TTC549 (cell line): ENCODE results near the gene PIAS3.
A peak's percentile ranks its signal among the peaks of the same experiment; 100 is the strongest.
"Not testable (repeated sequence)": the region's sequence is repeated elsewhere in the genome, so short reads cannot be mapped to it uniquely, and the experiment has no call there.

Source experiments
- FAIRE-seq: peaks from 2 replicates; lab custom pipeline; 2012; peaks lifted over from hg19 to GRCh38; lab: Jason Lieb, UNC

The PIAS3 gene

DNA sequence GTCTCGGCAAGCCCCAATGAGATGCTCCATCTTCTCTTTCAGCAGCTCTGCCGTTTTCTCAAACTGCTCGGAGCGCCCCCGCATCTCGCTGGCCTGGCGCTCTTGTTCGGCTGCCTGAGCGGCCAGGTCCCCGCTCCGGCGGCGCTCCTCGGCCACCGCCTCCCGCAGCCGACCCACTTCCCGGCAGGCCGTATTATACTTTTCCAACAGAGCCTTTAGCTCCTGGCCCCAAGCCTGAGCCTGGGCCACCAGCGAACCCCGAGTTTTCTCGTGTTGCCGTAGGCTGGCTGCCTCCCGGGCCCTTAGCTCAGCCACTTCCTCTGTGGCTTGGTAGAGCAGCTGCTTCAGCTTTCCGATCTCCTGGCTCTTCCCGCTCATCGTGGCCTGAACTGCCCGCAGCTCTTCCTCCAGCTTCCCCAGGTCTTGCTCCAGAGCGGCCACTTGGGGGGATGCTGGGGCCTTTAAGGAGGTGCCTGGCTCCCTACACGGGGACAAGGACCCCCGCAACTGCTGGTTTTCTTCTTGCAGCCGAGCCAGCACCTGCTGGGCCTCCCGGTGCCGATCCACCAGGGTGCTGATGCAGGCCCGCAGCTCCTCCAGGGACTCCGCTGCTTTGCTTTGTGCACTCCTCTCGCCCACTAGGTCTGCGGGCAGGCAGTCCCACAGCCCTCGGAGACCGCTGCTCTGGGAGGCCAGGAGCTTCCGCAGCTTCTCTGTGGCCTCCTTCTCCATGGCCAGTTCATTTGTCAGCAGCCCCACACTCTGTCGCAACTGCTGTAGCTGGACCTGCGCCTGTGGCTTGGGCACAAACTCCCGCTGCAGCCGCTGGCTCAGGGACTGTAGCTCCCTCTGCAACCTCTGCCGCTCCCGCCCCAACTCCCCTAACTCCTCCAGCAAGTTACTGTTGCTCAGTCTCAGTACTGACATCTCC, 13.4 kb upstream of the PIAS3 start:
- FAIRE-seq: no peak

DNA sequence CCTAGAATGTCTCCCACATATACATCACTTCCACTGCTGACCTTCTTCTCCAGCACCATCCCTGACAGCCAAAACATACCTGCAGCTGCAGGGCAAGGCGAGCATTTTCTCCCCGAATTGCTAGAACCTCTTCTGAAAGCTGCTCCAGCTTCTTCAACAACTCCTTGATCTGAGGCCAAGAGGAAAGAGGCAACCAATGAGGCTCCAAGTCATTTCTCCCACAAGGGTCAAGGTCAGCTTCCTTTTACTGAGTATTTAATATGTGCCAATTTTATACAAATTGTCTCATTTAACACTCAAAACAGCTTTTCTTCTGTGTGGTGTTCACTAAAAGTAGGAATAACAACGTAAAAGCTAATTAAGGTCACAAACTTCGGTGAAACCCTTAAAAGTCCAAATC, 9.4 kb upstream of the PIAS3 start:
- no peak for FAIRE-seq

DNA sequence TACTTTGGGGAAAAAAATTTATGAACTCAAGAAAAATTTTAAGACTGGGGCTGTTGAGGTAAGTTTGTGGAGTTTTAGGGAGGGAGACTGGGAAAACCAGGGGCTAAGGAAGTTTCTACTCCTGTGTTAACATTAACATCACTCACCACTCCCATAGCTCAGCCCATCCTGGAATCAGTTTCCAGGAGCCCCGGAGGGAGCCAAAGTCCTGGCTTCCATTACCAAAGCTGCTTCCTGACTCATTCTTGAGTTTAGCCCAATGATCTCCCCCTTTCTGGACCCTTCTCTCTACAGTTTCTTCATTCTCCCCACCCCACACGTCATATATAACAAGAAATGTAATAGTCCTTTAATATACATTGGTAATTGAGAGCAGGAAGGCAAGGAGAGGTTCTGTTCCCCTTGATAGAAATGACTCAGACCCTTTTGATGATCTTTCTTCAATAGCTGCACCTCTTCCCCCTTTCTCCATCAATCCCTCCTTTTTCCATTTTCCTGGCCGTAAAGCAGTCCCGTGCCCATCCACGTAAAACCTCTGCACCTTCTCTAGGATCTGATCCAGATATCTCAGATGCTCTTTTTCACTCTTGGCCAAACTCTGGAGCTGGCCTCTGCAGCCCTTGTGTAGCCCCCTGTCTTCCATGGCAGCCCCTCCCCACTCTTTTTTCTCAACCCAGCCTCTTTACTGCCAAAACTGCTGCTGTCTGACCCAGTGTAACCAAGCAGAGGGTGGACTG, 4.6 kb upstream of the PIAS3 start:
- no peak for FAIRE-seq

DNA sequence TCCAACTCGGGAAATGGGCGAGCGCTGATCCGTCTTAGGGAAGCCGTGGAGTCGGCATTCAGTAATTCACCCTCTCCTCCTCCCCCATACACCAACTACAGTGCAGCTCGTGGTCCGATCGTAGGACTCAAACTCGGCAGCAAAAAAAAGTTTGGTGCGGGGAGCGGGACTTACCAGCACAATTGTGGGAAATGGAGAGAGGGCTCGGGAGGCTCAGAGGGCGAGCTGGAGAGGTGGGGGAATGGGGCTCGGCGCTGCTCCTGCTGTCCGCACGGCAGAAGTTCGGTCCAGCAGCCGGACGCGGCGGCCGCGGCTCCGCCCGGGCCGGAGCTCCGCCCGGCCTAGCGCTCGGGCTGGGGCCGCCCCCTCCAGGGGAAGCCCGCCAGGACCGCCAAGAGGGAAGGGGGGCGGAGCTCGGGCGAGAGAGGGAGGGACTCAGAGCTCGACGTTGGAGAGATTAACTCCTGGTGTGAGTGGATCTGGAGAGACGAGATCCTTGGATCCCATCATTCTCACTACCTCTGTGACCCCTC, 676 bp upstream of the PIAS3 start:
- no peak for FAIRE-seq

DNA sequence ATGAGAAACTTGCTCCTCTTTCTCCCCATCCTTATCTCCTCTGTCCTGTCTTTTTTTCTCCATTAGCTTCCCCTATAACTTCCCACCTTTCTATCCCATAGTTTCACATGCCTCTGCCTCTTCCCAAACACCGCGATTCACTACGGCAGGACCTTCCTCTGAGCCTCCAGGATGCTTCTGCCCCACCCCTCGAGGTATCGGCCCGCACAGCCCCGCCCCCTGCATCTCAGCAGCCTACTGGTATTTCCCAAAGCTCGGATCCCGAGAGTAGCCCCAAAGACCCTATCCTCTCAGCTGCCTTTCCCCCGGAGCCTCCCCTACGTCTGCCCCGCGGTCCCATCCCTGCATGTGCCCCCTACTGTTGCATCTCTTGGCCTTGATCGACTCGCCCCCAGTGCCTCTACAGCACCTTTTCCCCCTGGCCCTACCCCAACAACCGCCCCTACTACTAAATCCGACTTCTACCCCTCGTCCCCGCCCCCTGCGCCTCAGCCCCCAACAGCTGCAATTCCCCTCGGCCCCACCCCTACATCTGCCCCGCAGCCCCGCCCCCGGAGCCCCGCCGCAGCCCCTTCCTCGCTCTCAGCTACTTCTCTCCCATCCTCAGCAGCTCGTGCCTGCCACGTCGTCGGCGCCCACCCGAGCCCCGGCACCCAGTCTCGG, 512 bp downstream of the PIAS3 start:
- no peak for FAIRE-seq

DNA sequence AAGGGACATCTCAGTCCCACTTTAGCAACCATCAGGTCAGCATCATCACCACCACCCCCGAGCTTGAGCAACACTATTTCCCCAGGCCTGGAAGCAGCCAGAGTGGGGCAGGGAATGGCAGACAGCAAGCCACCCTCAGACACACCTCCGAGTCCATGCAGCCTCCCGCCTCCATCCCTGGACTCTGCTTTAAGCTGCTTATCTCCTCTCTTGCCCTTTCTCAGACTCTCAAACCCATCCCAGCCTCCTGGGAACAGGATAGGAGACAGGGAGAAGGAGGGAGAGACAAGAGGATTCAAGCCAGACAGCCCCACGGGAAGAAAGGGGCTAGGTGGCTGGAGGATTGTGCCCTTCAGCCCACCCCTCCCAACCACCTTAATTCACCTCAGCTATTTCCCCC, 1.7 kb downstream of the PIAS3 start:
- no peak for FAIRE-seq

DNA sequence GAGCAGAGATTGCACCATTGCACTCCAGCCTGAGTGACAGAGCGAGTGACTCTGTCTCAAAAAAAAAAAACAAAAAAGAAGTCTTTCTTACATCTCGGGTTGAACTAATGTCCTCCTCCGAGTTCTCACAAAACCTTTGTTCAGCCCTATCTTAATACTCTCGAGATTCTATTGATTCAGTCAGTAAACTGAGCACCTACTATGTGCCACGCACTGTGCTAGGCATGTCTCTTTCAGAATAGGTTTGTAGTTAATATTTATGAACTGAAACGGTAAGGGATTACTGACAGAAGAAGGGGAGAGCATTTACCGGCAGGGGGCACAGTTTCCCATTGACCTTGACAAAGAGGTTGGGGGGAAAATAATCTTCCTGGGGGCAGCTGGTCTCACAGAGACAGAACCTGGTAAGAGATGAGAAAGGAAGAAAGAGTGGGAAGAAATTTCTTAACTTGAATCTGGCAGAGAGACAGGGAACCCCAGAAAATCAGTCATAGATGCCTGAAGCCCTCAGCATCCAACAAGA, 3.4 kb downstream of the PIAS3 start:
- no peak for FAIRE-seq

DNA sequence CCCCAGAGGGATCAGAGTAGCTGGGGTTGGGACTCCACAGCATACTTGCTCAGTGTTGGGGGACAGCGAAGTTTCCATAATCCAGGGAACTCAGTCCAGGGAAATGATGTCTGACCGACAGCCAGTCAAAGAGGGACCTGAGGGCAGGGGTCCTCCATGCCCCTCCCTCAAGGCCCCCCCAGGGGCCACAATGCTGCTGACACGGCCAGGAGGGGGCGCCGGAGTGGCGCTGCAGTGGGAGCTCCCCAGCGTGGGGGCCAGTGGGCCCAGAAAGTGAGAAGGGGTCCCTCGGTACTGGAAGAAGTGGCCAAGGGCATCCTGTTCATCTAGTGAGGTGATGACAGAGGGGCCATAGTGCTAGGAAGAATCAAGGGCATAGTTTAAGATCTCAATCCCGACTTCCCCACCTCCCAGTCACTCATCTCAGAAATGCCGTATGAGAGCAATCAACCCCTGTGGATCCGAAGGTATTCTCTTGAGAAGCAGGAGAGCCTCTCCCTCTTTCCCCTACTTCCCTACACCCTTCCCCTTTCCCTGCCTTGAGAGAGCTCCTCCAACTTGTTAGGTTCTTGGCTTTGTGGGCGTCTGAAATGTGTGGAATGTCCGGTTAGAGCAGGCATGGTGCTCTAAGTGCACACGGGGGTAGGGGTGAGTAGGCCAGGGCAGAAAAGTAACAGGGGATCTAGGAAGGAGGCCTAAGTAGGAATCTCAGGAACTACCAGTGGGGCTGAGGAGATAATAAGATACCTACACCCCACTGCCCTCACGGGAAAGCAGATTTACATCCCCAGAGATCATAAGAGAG, 9.3 kb downstream of the PIAS3 start:
- FAIRE-seq: no peak

DNA sequence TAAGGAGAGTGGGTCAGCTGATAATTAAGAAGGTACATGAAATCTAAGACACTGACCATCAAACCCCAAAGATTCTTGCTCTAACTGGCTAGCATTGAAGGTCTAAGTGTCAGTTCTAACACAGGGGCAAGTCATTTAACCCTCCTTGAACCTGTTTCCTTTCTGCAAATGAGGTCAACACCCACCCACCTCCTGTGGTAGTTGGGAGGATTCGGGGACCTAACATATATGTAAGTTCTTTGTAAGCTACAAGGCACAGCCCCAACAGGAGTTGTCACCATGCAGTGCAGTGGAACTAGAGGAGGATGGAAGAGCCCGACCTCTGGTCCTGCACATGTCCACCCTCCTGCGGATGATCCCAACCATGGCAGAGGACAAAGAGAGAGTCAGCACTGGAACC, 11.1 kb downstream of the PIAS3 start:
- no peak for FAIRE-seq

DNA sequence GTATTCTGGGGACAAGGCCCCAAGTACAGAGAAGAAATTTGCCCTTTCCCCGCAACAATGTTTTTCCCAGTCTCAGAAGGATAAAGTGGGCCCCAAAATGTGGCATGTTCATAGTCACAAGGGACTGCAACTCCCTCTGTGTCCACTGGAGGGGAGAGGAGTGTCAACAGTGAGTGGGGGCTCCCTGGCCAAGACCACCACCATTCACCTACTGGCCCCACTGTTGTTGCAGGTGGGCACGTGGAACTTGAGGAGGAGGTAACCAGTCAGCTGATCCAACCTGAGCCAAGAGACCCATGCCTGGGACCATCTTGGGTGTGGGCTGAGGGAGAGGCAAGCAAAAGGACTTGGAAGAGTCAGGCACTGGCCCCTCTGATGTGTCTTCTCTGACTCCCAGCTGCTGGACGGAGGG, 12.7 kb downstream of the PIAS3 start:
- no peak for FAIRE-seq

DNA sequence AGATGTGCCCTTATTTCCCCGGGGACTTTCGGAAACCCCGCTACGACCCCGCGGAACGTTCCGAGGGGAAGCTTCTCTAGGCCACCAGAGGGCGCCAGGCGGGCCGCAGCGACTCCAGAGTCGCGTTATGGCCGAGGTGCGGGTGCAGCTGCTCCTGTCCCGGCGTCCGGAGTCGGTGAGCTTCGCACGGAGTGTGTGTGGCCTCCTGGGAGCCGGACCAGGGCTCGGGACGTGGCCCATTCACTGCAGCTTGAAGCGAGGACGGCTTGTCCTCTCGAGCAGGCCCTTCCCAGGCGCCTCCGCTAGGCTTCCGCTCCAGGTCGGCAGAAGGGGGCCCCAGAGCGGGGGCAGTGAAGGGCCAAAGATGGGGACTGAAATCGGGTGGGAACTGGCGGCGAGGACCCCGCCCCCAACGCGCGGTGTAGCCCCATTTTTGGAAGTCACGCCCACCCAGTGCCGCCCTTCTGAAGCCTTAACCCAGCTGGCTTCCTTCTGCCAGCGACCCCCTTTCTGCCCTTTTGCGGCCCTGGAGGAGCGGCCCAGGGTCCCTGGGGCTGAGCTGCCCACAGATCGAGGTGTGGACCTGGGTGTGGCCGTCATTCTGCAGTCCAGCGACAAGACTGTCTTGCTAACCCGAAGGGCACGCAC, 13.2 kb downstream of the PIAS3 start, which contains the start of gene NUDT17:
Gene NUDT17, plus strand, starts transcription at position 117 of the 648 bp plus-strand sequence. Its CDS starts 11 bp downstream, at position 128.
- FAIRE-seq: peak; percentile 28

DNA sequence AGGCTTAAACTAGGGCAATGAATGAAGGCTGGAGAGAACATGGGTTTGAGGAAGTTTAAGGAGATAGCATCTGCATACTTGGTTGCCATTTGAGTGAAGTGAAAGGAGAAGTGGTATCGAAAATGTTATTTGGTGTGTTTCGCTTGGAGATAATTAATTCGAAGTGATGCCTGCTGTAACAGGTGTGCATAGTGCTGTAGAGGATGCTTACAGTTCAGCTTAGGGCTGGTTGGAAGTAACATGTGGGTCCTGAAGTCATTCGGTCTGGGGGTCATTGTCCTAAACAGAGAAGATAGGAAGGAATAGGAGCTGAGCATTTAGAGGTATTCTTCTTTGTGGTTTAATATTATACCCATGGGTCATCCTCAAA, 13.8 kb downstream of the PIAS3 start:
- FAIRE-seq: no peak

DNA sequence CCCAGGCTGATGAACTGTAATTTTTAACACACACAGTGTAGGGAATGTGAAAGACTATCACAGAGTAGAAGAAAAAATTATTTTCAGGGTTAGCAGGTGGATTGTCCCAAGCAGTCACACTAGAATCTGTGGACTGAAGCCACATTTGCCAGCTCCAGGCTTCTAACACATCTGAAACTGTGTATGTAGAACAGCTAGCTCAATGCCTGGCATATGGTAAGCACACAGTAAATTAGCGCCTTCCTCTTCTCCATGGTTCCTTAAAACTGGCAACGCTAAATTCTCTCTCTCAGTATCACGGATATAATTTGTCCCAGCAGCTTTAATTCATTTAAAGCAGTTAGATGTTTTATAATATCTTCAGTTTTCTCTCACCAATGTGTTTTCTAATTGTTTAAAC, 15.8 kb downstream of the PIAS3 start:
- FAIRE-seq: no peak

DNA sequence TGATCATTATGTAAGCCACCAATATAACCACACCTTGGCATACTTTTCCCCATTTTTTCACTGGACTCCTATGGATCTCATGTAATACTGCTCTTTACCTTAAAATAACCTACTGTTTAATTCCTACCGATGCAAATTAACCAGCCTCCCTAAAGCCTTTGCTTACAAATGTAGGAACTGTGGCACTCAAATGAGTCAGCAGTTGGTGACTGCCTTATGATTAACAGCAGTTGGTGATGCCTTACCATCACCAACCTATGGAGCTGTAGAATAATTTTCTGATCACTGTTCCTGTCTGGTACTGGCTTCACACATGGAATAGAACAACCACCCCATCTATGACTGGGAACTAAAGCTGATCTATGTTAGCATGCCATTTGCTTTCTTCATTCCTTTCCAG, 21.2 kb downstream of the PIAS3 start:
- no peak for FAIRE-seq

DNA sequence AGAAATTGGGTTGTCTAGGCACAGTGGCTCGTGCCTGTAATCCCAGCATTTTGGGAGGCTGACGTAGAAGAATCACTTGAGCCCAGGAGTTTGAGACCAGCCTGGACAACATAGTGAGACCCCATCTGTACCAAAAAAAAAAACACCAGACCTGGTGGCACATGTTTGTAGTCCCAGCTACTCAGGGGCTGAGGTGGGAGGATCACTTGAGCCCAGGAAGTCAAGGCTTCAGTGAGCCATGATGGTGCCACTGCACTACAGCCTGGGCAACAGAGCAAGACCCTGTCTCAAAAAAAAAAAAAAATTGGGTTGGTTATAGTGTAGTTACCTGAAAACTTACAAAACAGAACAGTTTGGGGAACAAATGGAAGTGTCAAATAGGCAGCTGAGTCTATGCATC, 28.1 kb downstream of the PIAS3 start:
- not testable (repeated sequence) for FAIRE-seq

DNA sequence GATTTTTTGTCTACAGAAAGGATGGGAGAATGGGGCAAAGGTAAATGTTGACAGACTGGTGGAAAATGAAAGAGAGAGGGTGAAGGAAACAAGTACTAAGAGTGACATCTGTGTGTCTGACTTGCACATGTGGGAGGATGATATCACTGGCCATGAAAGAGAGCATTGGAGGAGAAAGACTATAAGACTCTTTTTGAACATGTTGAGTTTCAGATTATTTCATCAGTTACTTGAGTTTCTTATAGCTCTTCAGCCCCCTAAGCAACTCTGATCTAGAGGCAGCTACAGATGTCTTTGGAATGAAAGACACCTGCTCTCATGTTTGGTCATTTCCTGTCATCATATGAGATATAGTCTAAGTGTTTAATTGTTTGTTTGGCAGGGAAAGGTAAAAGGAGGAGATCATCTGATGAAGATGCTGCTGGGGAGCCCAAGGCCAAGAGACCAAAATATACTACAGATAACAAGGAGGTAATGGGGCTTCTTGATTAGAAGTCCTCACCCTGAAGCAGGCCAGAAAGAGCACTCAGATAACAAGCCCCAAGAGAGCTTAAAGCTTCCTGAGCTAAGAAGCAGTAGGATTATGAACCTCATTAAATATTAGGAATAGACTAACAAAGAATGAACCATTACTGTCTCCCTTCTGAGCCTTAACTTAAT, 30.4 kb downstream of the PIAS3 start:
- FAIRE-seq: no peak

DNA sequence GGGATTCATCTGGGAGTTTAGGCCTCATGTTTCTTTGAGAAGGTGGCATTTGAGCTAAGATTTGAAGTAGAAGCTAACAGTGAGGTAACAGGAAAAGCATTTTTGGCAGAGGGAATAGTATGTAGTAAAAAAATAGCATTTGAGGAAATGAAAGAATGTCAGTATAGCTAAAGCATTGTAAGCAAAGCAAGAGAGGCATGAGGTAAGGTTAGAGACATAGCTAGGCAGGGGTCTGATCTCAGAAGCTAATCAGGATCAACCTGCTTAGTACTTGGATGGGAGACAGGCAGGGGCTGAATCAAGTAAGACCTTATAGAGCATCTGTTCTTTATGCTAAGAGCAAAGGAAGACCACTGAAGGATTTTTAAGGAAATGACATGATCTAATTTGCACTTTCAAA, 30.9 kb downstream of the PIAS3 start:
- no peak for FAIRE-seq

DNA sequence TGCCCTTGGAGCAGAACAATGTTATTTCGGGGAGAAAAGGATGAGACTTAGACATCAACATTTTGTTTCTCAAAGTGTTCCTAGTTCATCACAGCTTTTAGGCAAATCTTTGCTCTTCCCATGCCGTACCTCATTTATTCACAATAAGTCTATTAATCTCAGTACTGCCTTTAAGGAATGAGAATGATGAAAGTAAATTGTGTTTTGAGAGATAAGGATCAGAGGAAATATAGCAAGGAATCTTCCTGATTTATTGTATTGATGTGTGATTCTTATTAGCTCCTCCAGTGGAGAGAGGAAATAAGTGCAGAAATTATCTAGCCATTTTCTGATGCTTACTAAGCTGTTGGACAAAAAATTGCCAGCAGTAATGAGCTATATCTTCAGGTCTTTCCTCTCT, 32.9 kb downstream of the PIAS3 start:
- no peak for FAIRE-seq

DNA sequence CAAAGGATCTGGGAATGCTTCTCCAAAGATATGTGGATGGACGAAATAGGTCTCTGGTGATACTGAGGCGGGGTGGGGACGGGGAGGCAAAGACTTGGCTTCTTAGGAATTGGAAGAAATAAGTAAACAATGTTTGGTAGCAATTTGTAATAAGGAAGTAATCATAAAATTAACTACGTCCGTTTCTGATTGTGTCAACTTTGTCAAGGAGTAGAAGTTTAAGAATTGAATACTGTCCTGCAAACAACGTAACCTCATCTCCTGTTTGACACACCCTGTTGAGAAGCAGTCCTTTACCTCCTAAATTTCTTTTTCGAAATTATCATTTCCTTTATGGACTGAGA, 34.4 kb downstream of the PIAS3 start:
- no peak for FAIRE-seq
